ENCODE results near the gene RAP2C.
A peak's percentile ranks its signal among the peaks of the same experiment; 100 is the strongest.

RAP2C gene

DNA sequence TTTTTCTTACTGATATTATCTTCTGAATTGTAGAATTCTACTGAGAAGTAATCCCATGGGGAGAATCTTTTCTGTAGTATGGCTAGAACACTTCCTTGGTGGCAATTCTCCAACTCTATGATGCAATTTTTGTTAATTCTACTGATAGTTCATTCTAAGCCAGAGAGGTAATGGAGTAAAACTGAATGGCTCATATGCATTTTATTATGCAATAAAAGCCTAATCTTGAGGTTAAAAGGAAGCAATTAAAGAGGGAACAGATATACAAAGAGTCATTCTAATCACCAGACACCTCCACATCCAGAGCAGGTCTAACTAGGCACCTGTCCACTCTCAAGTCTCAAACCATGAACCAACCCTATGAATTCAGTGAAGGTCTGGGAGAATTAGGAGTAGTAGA lies 9.7 kb downstream of the RAP2C start:
- Histone ChIP-seq H3K79me1 (replicated peaks; ENCODE audit: low read length, poor library complexity, severe bottlenecking) (peaks cover 7% of the 10 kb centered on the region), H2BK15ac (ENCODE audit: low read depth, poor library complexity, severe bottlenecking) (no peak overlapping the region), H3K36me3 (ENCODE audit: control insufficient read depth in 1 of 2, insufficient read depth in 2 of 2, low read depth in 1 of 2, low read length in 2 of 2) (peaks cover 0 to 29% of the 10 kb centered on the region in 2 experiments), H3K9me3 (ENCODE audit: control insufficient read depth, low read length) (no peaks in the 10 kb centered on the region), H2BK12ac (ENCODE audit: low read length in 2 of 2) (no peak overlapping the region), H3K9ac (ENCODE audit: low read length) (no peak overlapping the region), H4K91ac (ENCODE audit: low read length) (no peak overlapping the region), H2AFZ (ENCODE audit: low read depth, low read length) (no peak overlapping the region), H3K4me3 (ENCODE audit: insufficient read depth in 1 of 2, low read depth in 1 of 2, low read length in 2 of 2) (no peak overlapping the region), H3K14ac (ENCODE audit: low read length in 2 of 2) (no peak overlapping the region), H3K27me3 (ENCODE audit: control insufficient read depth in 1 of 2, insufficient read depth in 1 of 2, low read length in 2 of 2) (peaks cover 0 to 6% of the 10 kb centered on the region in 2 experiments), H2AK5ac (ENCODE audit: low read length, severe bottlenecking) (no peak overlapping the region), H3K18ac (ENCODE audit: low read depth in 1 of 2, low read length in 2 of 2) (no peak overlapping the region), H3K4ac (ENCODE audit: low read depth in 1 of 2, low read length in 2 of 2) (no peak overlapping the region), H4K8ac (ENCODE audit: low read length) (no peak overlapping the region), H3K23ac (ENCODE audit: low read length in 2 of 2) (no peak overlapping the region), H3K4me2 (ENCODE audit: low read length, poor library complexity, severe bottlenecking) (no peak overlapping the region), H3K4me1 (ENCODE audit: control insufficient read depth, insufficient read depth, low read depth, low read length) (no peaks in the 10 kb centered on the region), H2BK120ac (ENCODE audit: low read depth, low read length) (no peak overlapping the region), H2BK5ac (ENCODE audit: low read depth, low read length, poor library complexity, severe bottlenecking) (no peak overlapping the region), H3K27ac (ENCODE audit: low read length, poor library complexity, severe bottlenecking) (no peak overlapping the region)
- DNase-seq = peak; percentile 22

DNA sequence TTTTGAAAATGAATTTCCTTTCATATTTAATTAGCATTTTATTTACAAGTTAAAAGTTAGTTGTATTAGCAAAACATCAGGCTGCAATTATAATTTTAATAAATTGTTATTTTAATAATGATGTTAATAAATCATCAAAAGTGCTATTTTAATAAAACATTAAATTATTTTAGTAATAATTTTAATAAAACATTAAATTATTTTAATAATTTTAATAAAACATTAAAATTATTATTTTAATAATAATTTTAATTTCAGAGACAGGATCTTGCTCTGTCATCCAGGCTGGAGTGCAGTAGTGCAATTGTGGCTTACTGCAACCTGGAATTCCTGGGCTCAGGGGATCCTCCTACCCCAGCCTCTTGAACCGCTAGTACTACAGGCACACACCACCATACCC lies 10.8 kb downstream of the RAP2C start:
- WGBS = no CpG with 5 or more reads among the region's 1 CpG

DNA sequence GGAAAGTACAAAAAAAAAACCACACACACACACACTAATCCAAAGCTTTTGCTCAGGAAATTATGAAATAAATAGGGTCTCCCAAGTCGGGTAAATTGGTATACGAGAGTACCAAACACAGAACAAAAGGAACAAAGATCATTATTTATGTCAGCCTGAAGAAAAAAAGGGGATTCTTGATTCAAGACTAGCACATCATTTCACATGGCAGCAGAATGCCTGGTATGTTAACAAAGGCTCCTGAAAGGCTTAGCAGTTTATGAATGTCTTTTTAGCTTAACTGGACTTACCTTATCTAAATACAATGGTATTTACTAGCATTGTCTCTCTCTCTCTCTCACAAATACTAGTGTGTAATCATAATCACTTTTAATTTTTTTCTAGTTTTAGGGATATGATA lies 11.3 kb downstream of the RAP2C start:
- H3K9me3 ChIP-seq (ENCODE audit: control insufficient read depth, low read length) = no peaks in the 10 kb centered on the region
- WGBS = no CpG with 5 or more reads among the region's 2 CpGs
- H3K23ac ChIP-seq (ENCODE audit: low read length in 2 of 2) = no peak overlapping the region

More for the DNA sequence above, 10.8 kb downstream of the RAP2C start:
- Histone ChIP-seq H2AFZ (ENCODE audit: low read depth, low read length) (no peak overlapping the region), H3K27ac (ENCODE audit: low read length, poor library complexity, severe bottlenecking) (no peak overlapping the region), H4K91ac (ENCODE audit: low read length) (no peak overlapping the region), H2AK5ac (ENCODE audit: low read length, severe bottlenecking) (no peak overlapping the region), H4K8ac (ENCODE audit: low read length) (no peak overlapping the region), H2BK120ac (ENCODE audit: low read depth, low read length) (no peak overlapping the region), H2BK15ac (ENCODE audit: low read depth, poor library complexity, severe bottlenecking) (no peak overlapping the region), H3K36me3 (ENCODE audit: control insufficient read depth in 1 of 2, insufficient read depth in 2 of 2, low read depth in 1 of 2, low read length in 2 of 2) (peaks cover 0 to 28% of the 10 kb centered on the region in 2 experiments), H3K18ac (ENCODE audit: low read depth in 1 of 2, low read length in 2 of 2) (no peak overlapping the region), H3K9ac (ENCODE audit: low read length) (no peak overlapping the region), H2BK5ac (ENCODE audit: low read depth, low read length, poor library complexity, severe bottlenecking) (no peak overlapping the region), H3K14ac (ENCODE audit: low read length in 2 of 2) (no peak overlapping the region), H3K4me1 (ENCODE audit: control insufficient read depth, insufficient read depth, low read depth, low read length) (no peaks in the 10 kb centered on the region), H2BK12ac (ENCODE audit: low read length in 2 of 2) (no peak overlapping the region), H3K27me3 (ENCODE audit: control insufficient read depth in 1 of 2, insufficient read depth in 1 of 2, low read length in 2 of 2) (no peaks in the 10 kb centered on the region), H3K79me1 (replicated peaks; ENCODE audit: low read length, poor library complexity, severe bottlenecking) (peaks cover 5% of the 10 kb centered on the region), H3K4ac (ENCODE audit: low read depth in 1 of 2, low read length in 2 of 2) (no peak overlapping the region), H3K4me3 (ENCODE audit: insufficient read depth in 1 of 2, low read depth in 1 of 2, low read length in 2 of 2) (no peak overlapping the region), H3K23ac (ENCODE audit: low read length in 2 of 2) (no peak overlapping the region), H3K4me2 (ENCODE audit: low read length, poor library complexity, severe bottlenecking) (no peak overlapping the region), H3K9me3 (ENCODE audit: control insufficient read depth, low read length) (no peaks in the 10 kb centered on the region)
- DNase-seq = no peak

DNA sequence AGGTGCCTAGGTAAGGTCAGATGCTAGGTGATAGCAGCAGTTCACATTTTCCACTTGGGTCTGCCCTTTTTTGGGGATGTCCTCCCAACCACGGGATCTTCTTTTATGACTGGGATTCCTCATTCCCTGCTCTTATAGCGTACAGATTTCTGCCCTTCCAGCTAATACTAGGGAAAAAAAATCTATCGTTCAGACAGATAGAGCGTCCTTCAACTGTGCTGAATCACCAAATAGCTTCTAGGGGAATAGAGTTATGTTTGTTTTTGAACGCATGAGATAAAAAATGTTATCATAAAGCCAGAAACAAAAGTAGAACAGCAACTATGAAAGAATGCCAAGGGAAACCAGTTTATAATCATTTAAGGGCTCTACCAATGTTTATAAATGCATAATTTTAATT lies 13.0 kb downstream of the RAP2C start:
- Histone ChIP-seq H3K79me1 (replicated peaks; ENCODE audit: low read length, poor library complexity, severe bottlenecking) (peaks cover 5% of the 10 kb centered on the region), H3K4me3 (ENCODE audit: insufficient read depth in 1 of 2, low read depth in 1 of 2, low read length in 2 of 2) (no peak overlapping the region), H2BK5ac (ENCODE audit: low read depth, low read length, poor library complexity, severe bottlenecking) (no peak overlapping the region), H2BK12ac (ENCODE audit: low read length in 2 of 2) (no peak overlapping the region), H2AK5ac (ENCODE audit: low read length, severe bottlenecking) (no peak overlapping the region), H3K9me3 (ENCODE audit: control insufficient read depth, low read length) (no peaks in the 10 kb centered on the region), H3K27me3 (ENCODE audit: control insufficient read depth in 1 of 2, insufficient read depth in 1 of 2, low read length in 2 of 2) (no peaks in the 10 kb centered on the region), H2BK15ac (ENCODE audit: low read depth, poor library complexity, severe bottlenecking) (no peak overlapping the region), H2AFZ (ENCODE audit: low read depth, low read length) (no peak overlapping the region), H3K14ac (ENCODE audit: low read length in 2 of 2) (no peak overlapping the region), H3K23ac (ENCODE audit: low read length in 2 of 2) (no peak overlapping the region), H3K4ac (ENCODE audit: low read depth in 1 of 2, low read length in 2 of 2) (no peak overlapping the region), H3K9ac (ENCODE audit: low read length) (peak overlapping the region; percentile 17), H2BK120ac (ENCODE audit: low read depth, low read length) (no peak overlapping the region), H3K4me1 (ENCODE audit: control insufficient read depth, insufficient read depth, low read depth, low read length) (no peaks in the 10 kb centered on the region), H4K8ac (ENCODE audit: low read length) (no peak overlapping the region), H3K27ac (ENCODE audit: low read length, poor library complexity, severe bottlenecking) (no peak overlapping the region), H4K91ac (ENCODE audit: low read length) (no peak overlapping the region), H3K36me3 (ENCODE audit: control insufficient read depth in 1 of 2, insufficient read depth in 2 of 2, low read depth in 1 of 2, low read length in 2 of 2) (peaks cover 0 to 18% of the 10 kb centered on the region in 2 experiments), H3K18ac (ENCODE audit: low read depth in 1 of 2, low read length in 2 of 2) (no peak overlapping the region), H3K4me2 (ENCODE audit: low read length, poor library complexity, severe bottlenecking) (no peak overlapping the region)
- WGBS = 100% methylated on average over 1 of the region's 5 CpGs
- no peak for DNase-seq

More for the DNA sequence above, 11.3 kb downstream of the RAP2C start:
- no peak overlapping the region for H2BK5ac ChIP-seq (ENCODE audit: low read depth, low read length, poor library complexity, severe bottlenecking)
- no peak overlapping the region for H3K4me2 ChIP-seq (ENCODE audit: low read length, poor library complexity, severe bottlenecking)
- H3K4me3 ChIP-seq (ENCODE audit: insufficient read depth in 1 of 2, low read depth in 1 of 2, low read length in 2 of 2) = no peak overlapping the region
- H3K27ac ChIP-seq (ENCODE audit: low read length, poor library complexity, severe bottlenecking) = no peak overlapping the region
- no peak overlapping the region for H2BK15ac ChIP-seq (ENCODE audit: low read depth, poor library complexity, severe bottlenecking)
- no peak for DNase-seq
- H3K36me3 ChIP-seq (ENCODE audit: control insufficient read depth in 1 of 2, insufficient read depth in 2 of 2, low read depth in 1 of 2, low read length in 2 of 2) = peaks cover 0 to 26% of the 10 kb centered on the region in 2 experiments
- no peaks in the 10 kb centered on the region for H3K4me1 ChIP-seq (ENCODE audit: control insufficient read depth, insufficient read depth, low read depth, low read length)
- H3K9ac ChIP-seq (ENCODE audit: low read length) = no peak overlapping the region
- H3K14ac ChIP-seq (ENCODE audit: low read length in 2 of 2) = no peak overlapping the region
- H4K8ac ChIP-seq (ENCODE audit: low read length) = no peak overlapping the region
- H2BK12ac ChIP-seq (ENCODE audit: low read length in 2 of 2) = no peak overlapping the region
- H2BK120ac ChIP-seq (ENCODE audit: low read depth, low read length) = no peak overlapping the region
- H3K27me3 ChIP-seq (ENCODE audit: control insufficient read depth in 1 of 2, insufficient read depth in 1 of 2, low read length in 2 of 2) = no peaks in the 10 kb centered on the region
- no peak overlapping the region for H3K4ac ChIP-seq (ENCODE audit: low read depth in 1 of 2, low read length in 2 of 2)
- no peak overlapping the region for H2AK5ac ChIP-seq (ENCODE audit: low read length, severe bottlenecking)
- no peak overlapping the region for H2AFZ ChIP-seq (ENCODE audit: low read depth, low read length)
- peaks cover 5% of the 10 kb centered on the region for H3K79me1 ChIP-seq (replicated peaks; ENCODE audit: low read length, poor library complexity, severe bottlenecking)
- H3K18ac ChIP-seq (ENCODE audit: low read depth in 1 of 2, low read length in 2 of 2) = no peak overlapping the region
- no peak overlapping the region for H4K91ac ChIP-seq (ENCODE audit: low read length)

Measured in mesenchymal stem cell (in vitro differentiated cells and primary cell).